ENCODE measurements around the gene TRIM38.

DNA sequence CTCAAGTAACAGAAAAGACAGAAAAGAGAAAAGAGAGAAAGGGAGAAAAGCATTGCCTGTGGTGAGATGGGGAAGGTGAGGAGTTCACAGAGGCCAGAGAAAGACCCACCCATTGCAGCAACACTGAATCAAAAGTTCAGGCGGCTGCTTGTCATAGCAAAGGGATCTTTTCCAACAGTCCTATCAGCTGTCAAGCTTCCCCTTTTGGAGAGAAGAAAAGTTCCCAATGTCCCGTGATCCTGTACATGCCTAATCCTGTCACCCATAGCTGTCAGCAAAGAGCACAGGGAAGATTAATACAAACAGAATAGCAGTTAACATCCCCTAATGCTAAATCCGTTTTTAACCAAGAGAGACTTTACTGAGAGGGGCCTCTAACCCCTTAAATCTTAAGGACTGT lies 8.9 kb upstream of the TRIM38 start:
- TF ChIP-seq POLR2A (IDR thresholded peaks at IDR 0.05) = no peak
- TF ChIP-seq, protein P1, sequence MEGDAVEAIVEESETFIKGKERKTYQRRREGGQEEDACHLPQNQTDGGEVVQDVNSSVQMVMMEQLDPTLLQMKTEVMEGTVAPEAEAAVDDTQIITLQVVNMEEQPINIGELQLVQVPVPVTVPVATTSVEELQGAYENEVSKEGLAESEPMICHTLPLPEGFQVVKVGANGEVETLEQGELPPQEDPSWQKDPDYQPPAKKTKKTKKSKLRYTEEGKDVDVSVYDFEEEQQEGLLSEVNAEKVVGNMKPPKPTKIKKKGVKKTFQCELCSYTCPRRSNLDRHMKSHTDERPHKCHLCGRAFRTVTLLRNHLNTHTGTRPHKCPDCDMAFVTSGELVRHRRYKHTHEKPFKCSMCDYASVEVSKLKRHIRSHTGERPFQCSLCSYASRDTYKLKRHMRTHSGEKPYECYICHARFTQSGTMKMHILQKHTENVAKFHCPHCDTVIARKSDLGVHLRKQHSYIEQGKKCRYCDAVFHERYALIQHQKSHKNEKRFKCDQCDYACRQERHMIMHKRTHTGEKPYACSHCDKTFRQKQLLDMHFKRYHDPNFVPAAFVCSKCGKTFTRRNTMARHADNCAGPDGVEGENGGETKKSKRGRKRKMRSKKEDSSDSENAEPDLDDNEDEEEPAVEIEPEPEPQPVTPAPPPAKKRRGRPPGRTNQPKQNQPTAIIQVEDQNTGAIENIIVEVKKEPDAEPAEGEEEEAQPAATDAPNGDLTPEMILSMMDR (IDR thresholded peaks at IDR 0.05) = no peak

Measured in lower leg skin (tissue), 3 donors.